GM23338 (cell line): ENCODE measurements around the gene ATP6V0A4. TPM values are rescaled to one million over a fixed set of nuclear protein-coding genes. Genes with fewer than 3 reads are reported as not detected.

Experiments
- ATAC-seq: fragments of 200-7000 bp; cut with Tn5 transposase; 3 replicates; pipeline ENCODE4 v1.9.1; 2020
- DNase-seq: peaks from one replicate; pipeline ENCODE4 v3.0.0-alpha.2; 2015; ENCODE audit warnings: low spot score
- H2AFZ ChIP-seq: fragments of 200-600 bp; sonication (generic); 2 replicates; pipeline ENCODE4 v1.8.0; 2016; ENCODE audit warnings: antibody characterized with exemption, mild to moderate bottlenecking, moderate library complexity
- H3F3A ChIP-seq: fragments of 200-600 bp; sonication (generic); replicated peaks from 2 replicates; pipeline ENCODE4 v1.8.0; 2017; ENCODE audit warnings: antibody characterized with exemption, mixed run types, low read depth
- H3K27ac ChIP-seq: fragments of 200-600 bp; sonication (generic); 2 replicates; pipeline ENCODE4 v1.6.1; 2016; ENCODE audit warnings: low read depth
- H3K27me3 ChIP-seq: fragments of 200-600 bp; sonication (generic); 2 replicates; pipeline ENCODE4 v1.8.0; 2016; ENCODE audit warnings: mild to moderate bottlenecking, mixed run types, moderate library complexity; ENCODE audit not compliant: insufficient read depth
- H3K36me3 ChIP-seq: fragments of 200-600 bp; sonication (generic); 2 replicates; pipeline ENCODE4 v1.8.0; 2016; ENCODE audit warnings: mild to moderate bottlenecking; ENCODE audit not compliant: insufficient read depth
- H3K4me1 ChIP-seq: fragments of 200-600 bp; sonication (generic); 2 replicates; pipeline ENCODE4 v1.8.0; 2016; ENCODE audit warnings: mild to moderate bottlenecking, moderate library complexity; ENCODE audit not compliant: insufficient read depth
- H3K4me2 ChIP-seq: fragments of 200-600 bp; sonication (generic); 2 replicates; pipeline ENCODE4 v1.7.1; 2017; ENCODE audit warnings: mixed run types
- H3K4me3 ChIP-seq: fragments of 200-600 bp; sonication (generic); 2 replicates; pipeline ENCODE4 v1.6.1; 2016; ENCODE audit warnings: mixed run types
- H3K79me2 ChIP-seq: fragments of 200-600 bp; sonication (generic); replicated peaks from 2 replicates; pipeline ENCODE4 v1.8.0; 2017; ENCODE audit warnings: mild to moderate bottlenecking; ENCODE audit not compliant: insufficient read depth
- H3K9me2 ChIP-seq: fragments of 200-600 bp; sonication (generic); 2 replicates; pipeline ENCODE4 v1.8.0; 2017; ENCODE audit not compliant: insufficient read depth
- H4K20me1 ChIP-seq: fragments of 200-600 bp; sonication (generic); replicated peaks from 2 replicates; pipeline ENCODE4 v1.8.0; 2017; ENCODE audit warnings: mild to moderate bottlenecking; ENCODE audit not compliant: insufficient read depth
- H3K27ac Mint-ChIP-seq: 2 replicates; pipeline ENCODE4 v1.8.0; 2020; ENCODE audit warnings: inconsistent platforms, mild to moderate bottlenecking, moderate library complexity, mixed read lengths
- H3K27me3 Mint-ChIP-seq: 3 replicates; pipeline ENCODE4 v1.8.0; 2022; ENCODE audit warnings: low read depth, mild to moderate bottlenecking, moderate library complexity, mixed read lengths, inconsistent platforms; ENCODE audit not compliant: insufficient read depth, poor library complexity
- H3K36me3 Mint-ChIP-seq: 3 replicates; pipeline ENCODE4 v1.8.0; 2021; ENCODE audit warnings: low read depth, mild to moderate bottlenecking, inconsistent platforms, moderate library complexity, mixed read lengths
- H3K4me1 Mint-ChIP-seq: 3 replicates; pipeline ENCODE4 v1.8.0; 2020; ENCODE audit warnings: mild to moderate bottlenecking, inconsistent platforms, mixed read lengths
- H3K4me3 Mint-ChIP-seq: 3 replicates; pipeline ENCODE4 v1.8.0; 2021; ENCODE audit warnings: moderate library complexity, mild to moderate bottlenecking, inconsistent platforms, mixed read lengths
- H3K9me3 Mint-ChIP-seq: 3 replicates; pipeline ENCODE4 v1.8.0; 2020; ENCODE audit warnings: moderate library complexity, mild to moderate bottlenecking, inconsistent platforms, mixed read lengths
- CREB1 ChIP-seq: fragments of 250-450 bp; sonication (Bioruptor Pico); IDR thresholded peaks from 2 replicates; pipeline ENCODE4 v1.5.0; 2020; ENCODE audit warnings: low read depth, mild to moderate bottlenecking, moderate library complexity
- EZH2 ChIP-seq: fragments of 200-600 bp; sonication (generic); IDR thresholded peaks from one replicate; pipeline ENCODE4 v1.8.0; 2017; ENCODE audit warnings: antibody characterized with exemption, mild to moderate bottlenecking, low read depth; ENCODE audit not compliant: unreplicated experiment
- NANOG ChIP-seq: IDR thresholded peaks from 2 replicates; pipeline ENCODE4 v1.6.1; 2016; ENCODE audit warnings: antibody characterized with exemption, borderline replicate concordance
- POLR2AphosphoS5 ChIP-seq: IDR thresholded peaks from 2 replicates; pipeline ENCODE4 v1.6.1; 2016; ENCODE audit warnings: antibody characterized with exemption, low read depth
- ZNF114 ChIP-seq: fragments of 250-450 bp; sonication (Bioruptor Pico); IDR thresholded peaks from 2 replicates; pipeline ENCODE4 v1.5.0; 2020; ENCODE audit warnings: mild to moderate bottlenecking, moderate library complexity
- ZNF331 ChIP-seq: fragments of 250-450 bp; sonication (Bioruptor Pico); IDR thresholded peaks from 2 replicates; pipeline ENCODE4 v1.5.0; 2020; ENCODE audit warnings: low read depth, mild to moderate bottlenecking, moderate library complexity
- polyA plus RNA-seq: library from polyadenylated mRNA; unstranded; fragments of >200 nt; fragmentation: Nextera tagmentation; extraction: Ambion mirVana; gene quantifications from 2 replicates; pipeline ENCODE4 v1.2.1, GENCODE V29; 2016
- total RNA-seq: library from RNA; depleted of rRNA; stranded (reverse); fragments of >200 nt; shearing (Covaris generic); gene quantifications from 2 replicates; pipeline ENCODE4 v1.2.3, GENCODE V29; 2014
- TF ChIP-seq, protein P1 (sequence below): IDR thresholded peaks from 2 replicates; pipeline ENCODE4 v1.6.1; 2016; ENCODE audit warnings: antibody characterized with exemption
- TF ChIP-seq, protein P2 (sequence below): fragments of 250-450 bp; sonication (Bioruptor Pico); IDR thresholded peaks from 2 replicates; pipeline ENCODE4 v1.5.0; 2020; ENCODE audit warnings: mild to moderate bottlenecking, moderate library complexity
- TF ChIP-seq, protein P3 (sequence below): IDR thresholded peaks from one replicate; pipeline ENCODE4 v1.6.1; 2018; ENCODE audit warnings: antibody characterized with exemption; ENCODE audit not compliant: unreplicated experiment

The ATP6V0A4 gene
- total and polyA plus RNA-seq, 2 experiments from 2014 or later, result 0.10 to 1.3 TPM

DNA sequence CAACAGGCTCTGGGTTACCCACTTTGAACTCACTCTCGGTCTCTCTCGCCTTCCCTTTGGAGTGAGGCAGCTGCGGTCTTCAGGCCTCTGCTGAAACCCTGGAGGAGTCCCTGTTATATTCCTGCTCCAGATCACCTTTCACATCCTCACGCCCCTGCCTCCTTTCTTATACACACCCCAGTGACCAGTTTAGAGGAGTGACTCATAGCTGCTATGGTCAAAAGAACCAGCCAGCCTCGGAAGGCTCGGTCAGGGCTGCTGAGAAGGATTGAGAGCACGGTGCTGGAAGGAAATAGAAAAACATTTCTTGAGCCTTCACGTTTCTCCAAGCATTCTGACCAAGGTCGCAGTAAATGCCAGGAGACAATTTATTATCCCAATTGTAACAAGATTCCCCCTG is 68.6 kb downstream of the ATP6V0A4 start (continued):
- TF ChIP-seq ZNF331 (CRISPR knock-in tag) (no peak), NANOG (no peak)

DNA sequence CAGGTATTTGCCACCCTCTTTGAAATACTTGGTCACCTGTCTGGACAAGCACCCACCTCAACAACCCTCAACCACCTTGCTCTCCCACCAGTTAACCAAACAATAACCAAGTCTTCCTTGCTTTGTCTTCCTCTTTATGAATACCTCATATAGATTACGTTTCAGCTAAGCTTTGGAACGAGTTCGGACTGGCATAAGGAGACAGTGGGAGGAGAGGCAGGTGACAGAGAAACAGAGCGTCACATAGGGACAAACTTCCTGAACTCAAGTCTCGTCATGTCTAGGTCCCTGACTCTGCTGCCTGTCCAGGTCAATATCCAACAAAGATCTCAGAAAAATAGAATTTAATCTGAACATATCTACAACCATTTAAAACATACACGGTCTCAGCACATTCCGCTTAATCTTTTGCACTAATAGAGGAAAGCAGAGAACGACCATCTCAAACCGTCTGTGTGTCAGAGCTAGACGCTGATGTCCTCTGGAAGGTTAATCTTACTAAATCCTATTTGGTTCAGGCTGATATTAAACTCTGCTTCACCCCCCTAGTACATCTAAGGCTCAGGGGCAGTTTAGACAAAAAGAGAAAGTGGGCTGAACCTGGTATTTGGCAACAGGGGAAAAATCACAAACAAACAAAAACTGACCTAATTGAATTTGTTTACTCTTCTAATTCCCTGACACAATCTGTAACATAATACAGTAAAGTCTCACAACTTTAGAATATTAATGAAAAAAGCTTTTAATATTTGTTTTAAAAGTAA is 70.5 kb downstream of the ATP6V0A4 start:
- Histone ChIP-seq H3K4me2 (no peak overlapping the region), H3K4me3 (no peak overlapping the region), H3K36me3 (no peaks in the 10 kb centered on the region), H3K9me2 (0 out of 2 replicates have a peak, but pooled peaks cover 2% of the 10 kb centered on the region), H3K27me3 (no peaks in the 10 kb centered on the region), H2AFZ (no peak overlapping the region), H3F3A (no peaks in the 10 kb centered on the region), H3K27ac (no peak overlapping the region), H4K20me1 (no peaks in the 10 kb centered on the region), H3K4me1 (no peaks in the 10 kb centered on the region; the same call in 1 of the 2 replicates), H3K79me2 (no peaks in the 10 kb centered on the region)
- TF ChIP-seq ZNF331 (CRISPR knock-in tag) (no peak), CREB1 (CRISPR knock-in tag) (no peak), POLR2AphosphoS5 (no peak), EZH2 (no peak), ZNF114 (no peak)
- TF ChIP-seq, protein P1, sequence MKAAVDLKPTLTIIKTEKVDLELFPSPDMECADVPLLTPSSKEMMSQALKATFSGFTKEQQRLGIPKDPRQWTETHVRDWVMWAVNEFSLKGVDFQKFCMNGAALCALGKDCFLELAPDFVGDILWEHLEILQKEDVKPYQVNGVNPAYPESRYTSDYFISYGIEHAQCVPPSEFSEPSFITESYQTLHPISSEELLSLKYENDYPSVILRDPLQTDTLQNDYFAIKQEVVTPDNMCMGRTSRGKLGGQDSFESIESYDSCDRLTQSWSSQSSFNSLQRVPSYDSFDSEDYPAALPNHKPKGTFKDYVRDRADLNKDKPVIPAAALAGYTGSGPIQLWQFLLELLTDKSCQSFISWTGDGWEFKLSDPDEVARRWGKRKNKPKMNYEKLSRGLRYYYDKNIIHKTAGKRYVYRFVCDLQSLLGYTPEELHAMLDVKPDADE, result no peak
- TF ChIP-seq, protein P2, sequence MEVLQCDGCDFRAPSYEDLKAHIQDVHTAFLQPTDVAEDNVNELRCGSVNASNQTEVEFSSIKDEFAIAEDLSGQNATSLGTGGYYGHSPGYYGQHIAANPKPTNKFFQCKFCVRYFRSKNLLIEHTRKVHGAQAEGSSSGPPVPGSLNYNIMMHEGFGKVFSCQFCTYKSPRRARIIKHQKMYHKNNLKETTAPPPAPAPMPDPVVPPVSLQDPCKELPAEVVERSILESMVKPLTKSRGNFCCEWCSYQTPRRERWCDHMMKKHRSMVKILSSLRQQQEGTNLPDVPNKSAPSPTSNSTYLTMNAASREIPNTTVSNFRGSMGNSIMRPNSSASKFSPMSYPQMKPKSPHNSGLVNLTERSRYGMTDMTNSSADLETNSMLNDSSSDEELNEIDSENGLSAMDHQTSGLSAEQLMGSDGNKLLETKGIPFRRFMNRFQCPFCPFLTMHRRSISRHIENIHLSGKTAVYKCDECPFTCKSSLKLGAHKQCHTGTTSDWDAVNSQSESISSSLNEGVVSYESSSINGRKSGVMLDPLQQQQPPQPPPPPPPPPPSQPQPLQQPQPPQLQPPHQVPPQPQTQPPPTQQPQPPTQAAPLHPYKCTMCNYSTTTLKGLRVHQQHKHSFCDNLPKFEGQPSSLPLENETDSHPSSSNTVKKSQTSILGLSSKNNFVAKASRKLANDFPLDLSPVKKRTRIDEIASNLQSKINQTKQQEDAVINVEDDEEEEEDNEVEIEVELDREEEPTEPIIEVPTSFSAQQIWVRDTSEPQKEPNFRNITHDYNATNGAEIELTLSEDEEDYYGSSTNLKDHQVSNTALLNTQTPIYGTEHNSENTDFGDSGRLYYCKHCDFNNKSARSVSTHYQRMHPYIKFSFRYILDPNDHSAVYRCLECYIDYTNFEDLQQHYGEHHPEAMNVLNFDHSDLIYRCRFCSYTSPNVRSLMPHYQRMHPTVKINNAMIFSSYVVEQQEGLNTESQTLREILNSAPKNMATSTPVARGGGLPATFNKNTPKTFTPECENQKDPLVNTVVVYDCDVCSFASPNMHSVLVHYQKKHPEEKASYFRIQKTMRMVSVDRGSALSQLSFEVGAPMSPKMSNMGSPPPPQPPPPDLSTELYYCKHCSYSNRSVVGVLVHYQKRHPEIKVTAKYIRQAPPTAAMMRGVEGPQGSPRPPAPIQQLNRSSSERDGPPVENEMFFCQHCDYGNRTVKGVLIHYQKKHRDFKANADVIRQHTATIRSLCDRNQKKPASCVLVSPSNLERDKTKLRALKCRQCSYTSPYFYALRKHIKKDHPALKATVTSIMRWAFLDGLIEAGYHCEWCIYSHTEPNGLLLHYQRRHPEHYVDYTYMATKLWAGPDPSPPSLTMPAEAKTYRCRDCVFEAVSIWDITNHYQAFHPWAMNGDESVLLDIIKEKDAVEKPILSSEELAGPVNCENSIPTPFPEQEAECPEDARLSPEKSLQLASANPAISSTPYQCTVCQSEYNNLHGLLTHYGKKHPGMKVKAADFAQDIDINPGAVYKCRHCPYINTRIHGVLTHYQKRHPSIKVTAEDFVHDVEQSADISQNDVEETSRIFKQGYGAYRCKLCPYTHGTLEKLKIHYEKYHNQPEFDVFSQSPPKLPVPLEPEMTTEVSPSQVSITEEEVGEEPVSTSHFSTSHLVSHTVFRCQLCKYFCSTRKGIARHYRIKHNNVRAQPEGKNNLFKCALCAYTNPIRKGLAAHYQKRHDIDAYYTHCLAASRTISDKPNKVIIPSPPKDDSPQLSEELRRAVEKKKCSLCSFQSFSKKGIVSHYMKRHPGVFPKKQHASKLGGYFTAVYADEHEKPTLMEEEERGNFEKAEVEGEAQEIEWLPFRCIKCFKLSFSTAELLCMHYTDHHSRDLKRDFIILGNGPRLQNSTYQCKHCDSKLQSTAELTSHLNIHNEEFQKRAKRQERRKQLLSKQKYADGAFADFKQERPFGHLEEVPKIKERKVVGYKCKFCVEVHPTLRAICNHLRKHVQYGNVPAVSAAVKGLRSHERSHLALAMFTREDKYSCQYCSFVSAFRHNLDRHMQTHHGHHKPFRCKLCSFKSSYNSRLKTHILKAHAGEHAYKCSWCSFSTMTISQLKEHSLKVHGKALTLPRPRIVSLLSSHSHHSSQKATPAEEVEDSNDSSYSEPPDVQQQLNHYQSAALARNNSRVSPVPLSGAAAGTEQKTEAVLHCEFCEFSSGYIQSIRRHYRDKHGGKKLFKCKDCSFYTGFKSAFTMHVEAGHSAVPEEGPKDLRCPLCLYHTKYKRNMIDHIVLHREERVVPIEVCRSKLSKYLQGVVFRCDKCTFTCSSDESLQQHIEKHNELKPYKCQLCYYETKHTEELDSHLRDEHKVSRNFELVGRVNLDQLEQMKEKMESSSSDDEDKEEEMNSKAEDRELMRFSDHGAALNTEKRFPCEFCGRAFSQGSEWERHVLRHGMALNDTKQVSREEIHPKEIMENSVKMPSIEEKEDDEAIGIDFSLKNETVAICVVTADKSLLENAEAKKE (CRISPR knock-in tag), result no peak
- TF ChIP-seq, protein P3, sequence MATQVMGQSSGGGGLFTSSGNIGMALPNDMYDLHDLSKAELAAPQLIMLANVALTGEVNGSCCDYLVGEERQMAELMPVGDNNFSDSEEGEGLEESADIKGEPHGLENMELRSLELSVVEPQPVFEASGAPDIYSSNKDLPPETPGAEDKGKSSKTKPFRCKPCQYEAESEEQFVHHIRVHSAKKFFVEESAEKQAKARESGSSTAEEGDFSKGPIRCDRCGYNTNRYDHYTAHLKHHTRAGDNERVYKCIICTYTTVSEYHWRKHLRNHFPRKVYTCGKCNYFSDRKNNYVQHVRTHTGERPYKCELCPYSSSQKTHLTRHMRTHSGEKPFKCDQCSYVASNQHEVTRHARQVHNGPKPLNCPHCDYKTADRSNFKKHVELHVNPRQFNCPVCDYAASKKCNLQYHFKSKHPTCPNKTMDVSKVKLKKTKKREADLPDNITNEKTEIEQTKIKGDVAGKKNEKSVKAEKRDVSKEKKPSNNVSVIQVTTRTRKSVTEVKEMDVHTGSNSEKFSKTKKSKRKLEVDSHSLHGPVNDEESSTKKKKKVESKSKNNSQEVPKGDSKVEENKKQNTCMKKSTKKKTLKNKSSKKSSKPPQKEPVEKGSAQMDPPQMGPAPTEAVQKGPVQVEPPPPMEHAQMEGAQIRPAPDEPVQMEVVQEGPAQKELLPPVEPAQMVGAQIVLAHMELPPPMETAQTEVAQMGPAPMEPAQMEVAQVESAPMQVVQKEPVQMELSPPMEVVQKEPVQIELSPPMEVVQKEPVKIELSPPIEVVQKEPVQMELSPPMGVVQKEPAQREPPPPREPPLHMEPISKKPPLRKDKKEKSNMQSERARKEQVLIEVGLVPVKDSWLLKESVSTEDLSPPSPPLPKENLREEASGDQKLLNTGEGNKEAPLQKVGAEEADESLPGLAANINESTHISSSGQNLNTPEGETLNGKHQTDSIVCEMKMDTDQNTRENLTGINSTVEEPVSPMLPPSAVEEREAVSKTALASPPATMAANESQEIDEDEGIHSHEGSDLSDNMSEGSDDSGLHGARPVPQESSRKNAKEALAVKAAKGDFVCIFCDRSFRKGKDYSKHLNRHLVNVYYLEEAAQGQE, result no peak
- Mint-ChIP-seq H3K4me1 (peaks cover 9% of the 10 kb centered on the region), H3K27me3 (peaks cover 6% of the 10 kb centered on the region), H3K27ac (no peak overlapping the region), H3K4me3 (no peak overlapping the region), H3K36me3 (no peaks in the 10 kb centered on the region; the same call in 2 of the 3 replicates), H3K9me3 (no peaks in the 10 kb centered on the region)
- ATAC-seq (no peak), DNase-seq (no peak)
